Keratinocyte (primary cell): Measurements from ENCODE around the gene AGAP1.

Experiments
- EZH2 ChIP-seq: IDR thresholded peaks from one replicate; pipeline ENCODE4 v1.6.1; 2012; ENCODE audit warnings: inconsistent platforms, mild to moderate bottlenecking, low read length, moderate library complexity
- TF ChIP-seq, protein P1 (sequence below), 3 experiments: IDR thresholded peaks in 1 of 3; conservative IDR thresholded peaks in 1 of 3; optimal IDR thresholded peaks in 1 of 3; 2 replicates in 2 of 3; 3 replicates in 1 of 3; pipeline versions ENCODE3 to v1.5.1; 2011; ENCODE audit warnings: low read length in 3 of 3, mild to moderate bottlenecking in 3 of 3, moderate library complexity in 2 of 3, control low read depth in 1 of 3, inconsistent platforms in 1 of 3; ENCODE audit not compliant: insufficient read depth in 2 of 3; ENCODE audit errors: extremely low read depth in 1 of 3

DNA sequence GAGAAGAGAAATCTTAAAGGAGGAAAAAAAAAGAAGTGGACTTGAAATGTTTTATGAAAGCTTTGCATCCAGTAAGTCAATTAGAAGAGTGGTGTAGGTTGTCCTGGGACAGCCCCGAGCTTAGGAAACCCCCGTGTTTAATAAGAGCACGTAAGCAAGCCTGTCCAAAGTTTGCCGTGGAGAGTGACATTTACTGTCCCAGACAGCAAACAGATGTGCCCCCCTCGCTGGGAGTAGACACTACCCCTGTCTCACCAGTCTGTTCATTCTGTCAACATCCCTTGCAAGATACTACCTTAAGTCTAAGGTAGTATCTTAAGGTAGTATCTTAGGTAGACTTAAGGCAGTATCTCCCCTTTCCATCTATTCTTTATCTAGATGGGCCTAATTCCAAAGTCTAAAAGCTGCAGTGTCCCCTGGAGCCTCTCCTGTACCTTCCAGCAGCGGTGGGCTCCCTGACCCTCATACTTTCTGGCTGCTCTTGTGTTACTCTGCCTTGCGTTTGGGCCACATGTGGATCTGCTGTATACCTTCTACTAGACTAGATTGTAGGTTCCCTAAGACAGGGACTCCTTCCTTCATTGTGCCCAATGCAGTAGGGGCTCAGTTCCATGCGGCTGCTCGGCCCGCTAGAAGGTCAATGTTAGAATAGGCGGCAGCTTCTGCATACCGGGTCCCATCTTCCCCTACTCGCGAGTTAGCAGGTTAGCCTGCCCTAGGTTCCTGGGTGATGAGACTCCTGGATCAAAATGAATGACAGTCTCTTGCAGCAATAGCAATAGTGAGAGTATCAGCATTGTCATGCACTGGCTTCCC is 430.2 kb downstream of the AGAP1 start:
- TF ChIP-seq, protein P1, sequence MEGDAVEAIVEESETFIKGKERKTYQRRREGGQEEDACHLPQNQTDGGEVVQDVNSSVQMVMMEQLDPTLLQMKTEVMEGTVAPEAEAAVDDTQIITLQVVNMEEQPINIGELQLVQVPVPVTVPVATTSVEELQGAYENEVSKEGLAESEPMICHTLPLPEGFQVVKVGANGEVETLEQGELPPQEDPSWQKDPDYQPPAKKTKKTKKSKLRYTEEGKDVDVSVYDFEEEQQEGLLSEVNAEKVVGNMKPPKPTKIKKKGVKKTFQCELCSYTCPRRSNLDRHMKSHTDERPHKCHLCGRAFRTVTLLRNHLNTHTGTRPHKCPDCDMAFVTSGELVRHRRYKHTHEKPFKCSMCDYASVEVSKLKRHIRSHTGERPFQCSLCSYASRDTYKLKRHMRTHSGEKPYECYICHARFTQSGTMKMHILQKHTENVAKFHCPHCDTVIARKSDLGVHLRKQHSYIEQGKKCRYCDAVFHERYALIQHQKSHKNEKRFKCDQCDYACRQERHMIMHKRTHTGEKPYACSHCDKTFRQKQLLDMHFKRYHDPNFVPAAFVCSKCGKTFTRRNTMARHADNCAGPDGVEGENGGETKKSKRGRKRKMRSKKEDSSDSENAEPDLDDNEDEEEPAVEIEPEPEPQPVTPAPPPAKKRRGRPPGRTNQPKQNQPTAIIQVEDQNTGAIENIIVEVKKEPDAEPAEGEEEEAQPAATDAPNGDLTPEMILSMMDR (optimal IDR thresholded peaks at IDR 0.05 in 1 of 3, IDR thresholded peaks at IDR 0.05 in 1 of 3, conservative IDR thresholded peaks at IDR 0.05 in 1 of 3; ENCODE audit: extremely low read depth in 1 of 3, insufficient read depth in 2 of 3, low read length in 3 of 3) = no peak
- TF ChIP-seq EZH2 = no peak
